Keratinocyte (primary cell): ENCODE results near the gene SLIT3. TPM values are rescaled to one million over a fixed set of nuclear protein-coding genes. Genes with fewer than 3 reads are reported as not detected.
A peak's percentile ranks its signal among the peaks of the same experiment; 100 is the strongest.

Experiments
- DNase-seq: peaks from one replicate; pipeline ENCODE4 v3.0.0-alpha.2; 2011; ENCODE audit warnings: low read depth, missing footprints, low spot score
- FAIRE-seq: peaks from 2 replicates; lab custom pipeline; 2011; peaks lifted over from hg19 to GRCh38; lab: Jason Lieb, UNC
- H2AFZ ChIP-seq: 2 replicates; pipeline ENCODE4 v1.6.0; 2012; ENCODE audit warnings: low read length, control low read depth, inconsistent platforms; ENCODE audit not compliant: control insufficient read depth
- H3K27ac ChIP-seq: 2 replicates; pipeline ENCODE4 v1.5.1; 2011; ENCODE audit warnings: low read length; ENCODE audit not compliant: control insufficient read depth, insufficient read depth
- H3K27me3 ChIP-seq: 3 replicates; pipeline ENCODE4 v1.6.0; 2011; ENCODE audit warnings: low read length; ENCODE audit not compliant: control insufficient read depth, insufficient read depth; ENCODE audit errors: extremely low read depth
- H3K36me3 ChIP-seq, 2 experiments: 2 replicates in 1 of 2; 3 replicates in 1 of 2; pipeline ENCODE4 v1.5.1; 2011; ENCODE audit warnings: low read length in 2 of 2, mild to moderate bottlenecking in 1 of 2; ENCODE audit not compliant: control insufficient read depth in 2 of 2, insufficient read depth in 2 of 2; ENCODE audit errors: extremely low read depth in 1 of 2
- H3K4me1 ChIP-seq: 3 replicates; pipeline ENCODE4 v1.5.1; 2011; ENCODE audit warnings: low read length; ENCODE audit not compliant: control insufficient read depth, insufficient read depth; ENCODE audit errors: extremely low read depth
- H3K4me2 ChIP-seq: 3 replicates; pipeline ENCODE4 v1.6.0; 2011; ENCODE audit warnings: low read depth, low read length; ENCODE audit not compliant: control insufficient read depth, insufficient read depth; ENCODE audit errors: extremely low read depth
- H3K4me3 ChIP-seq, 3 experiments: fragments of 200-600 bp in 1 of 3; sonication (generic) in 1 of 3; 2 replicates in 2 of 3; 3 replicates in 1 of 3; pipeline ENCODE4 v1.5.1; 2011 to 2016; ENCODE audit warnings: low read length in 3 of 3, mild to moderate bottlenecking in 3 of 3, control low read depth in 2 of 3, inconsistent platforms in 1 of 3, low read depth in 1 of 3, mixed read lengths in 1 of 3, mixed run types in 1 of 3, moderate library complexity in 1 of 3; ENCODE audit not compliant: control insufficient read depth in 2 of 3, insufficient read depth in 2 of 3; ENCODE audit errors: extremely low read depth in 1 of 3
- H3K79me2 ChIP-seq: 2 replicates; pipeline ENCODE4 v1.6.0; 2012; ENCODE audit warnings: low read length; ENCODE audit not compliant: control insufficient read depth, insufficient read depth
- H3K9ac ChIP-seq: 3 replicates; pipeline ENCODE4 v1.6.0; 2011; ENCODE audit warnings: low read length; ENCODE audit not compliant: control insufficient read depth, insufficient read depth; ENCODE audit errors: extremely low read depth
- H3K9me1 ChIP-seq: 3 replicates; pipeline ENCODE4 v1.6.0; 2011; ENCODE audit warnings: low read length; ENCODE audit not compliant: control insufficient read depth, insufficient read depth; ENCODE audit errors: extremely low read depth
- H3K9me3 ChIP-seq: 2 replicates; pipeline ENCODE4 v1.5.1; 2012; ENCODE audit warnings: low read depth, low read length; ENCODE audit not compliant: control insufficient read depth
- H4K20me1 ChIP-seq: 3 replicates; pipeline ENCODE4 v1.6.0; 2011; ENCODE audit warnings: low read length; ENCODE audit not compliant: control insufficient read depth, insufficient read depth; ENCODE audit errors: extremely low read depth
- CTCF ChIP-seq, 3 experiments: IDR thresholded peaks in 1 of 3; conservative IDR thresholded peaks in 1 of 3; optimal IDR thresholded peaks in 1 of 3; 2 replicates in 2 of 3; 3 replicates in 1 of 3; pipeline versions ENCODE3 to v1.5.1; 2011; ENCODE audit warnings: low read length in 3 of 3, mild to moderate bottlenecking in 3 of 3, moderate library complexity in 2 of 3, control low read depth in 1 of 3, inconsistent platforms in 1 of 3; ENCODE audit not compliant: insufficient read depth in 2 of 3; ENCODE audit errors: extremely low read depth in 1 of 3
- EZH2 ChIP-seq: IDR thresholded peaks from one replicate; pipeline ENCODE4 v1.6.1; 2012; ENCODE audit warnings: inconsistent platforms, mild to moderate bottlenecking, low read length, moderate library complexity
- dilution Hi-C: fragments of 300-500 bp; cut with MboI; formaldehyde crosslinking; loops from one replicate; pipeline ENCODE4 v1.7.0; 2020; ENCODE audit warnings: low sequenced_read_pairs; ENCODE audit not compliant: extremely low pct_ligation_motif_present
- polyA plus RNA-seq, 5 experiments: library from polyadenylated mRNA; depleted of rRNA in 3 of 5; stranded (reverse) in 3 of 5; stranded (forward) in 1 of 5; unstranded in 1 of 5; fragments of >200 nt; gene quantifications; 1 replicate in 1 of 5; 2 replicates in 3 of 5; 3 replicates in 1 of 5; pipeline versions ENCODE4 v1.2.1 to v1.2.3, GENCODE V29; 2011 to 2012; ENCODE audit warnings: missing spikeins in 2 of 5, low read depth in 1 of 5, low replicate concordance in 1 of 5

SLIT3 gene
- polyA plus RNA-seq, 1 donor (not counting 4 experiments of a cell fraction or from before 2014, with no cell fraction given), result 2.4 TPM

- no peaks in the 10 kb centered on the region for H3K9me1 ChIP-seq
- H3K27me3 ChIP-seq, result no peaks in the 10 kb centered on the region
- H3K9ac ChIP-seq, result no peak overlapping the region
- peaks cover 35% of the 10 kb centered on the region for H3K4me1 ChIP-seq
- no peaks in the 10 kb centered on the region for H4K20me1 ChIP-seq
- no peaks in the 10 kb centered on the region for H3K36me3 ChIP-seq
- no peak overlapping the region for H2AFZ ChIP-seq
- H3K79me2 ChIP-seq, result no peaks in the 10 kb centered on the region
- no peaks in the 10 kb centered on the region for H3K9me3 ChIP-seq
- TF ChIP-seq CTCF (optimal IDR thresholded peaks at IDR 0.05 in 1 of 3, IDR thresholded peaks at IDR 0.05 in 1 of 3, conservative IDR thresholded peaks at IDR 0.05 in 1 of 3; ENCODE audit: extremely low read depth in 1 of 3, insufficient read depth in 2 of 3, low read length in 3 of 3) (no peak), EZH2 (no peak)
- peak; percentile 68 for FAIRE-seq
- no peak overlapping the region for H3K4me2 ChIP-seq
- no peak overlapping the region for H3K27ac ChIP-seq
- no peak overlapping the region for H3K4me3 ChIP-seq
- no peak for DNase-seq
- dilution Hi-C loops, result no loop called here
Measured at GRCh38 chr5:169162407-169162806, 138.5 kb downstream of the SLIT3 start.

GRCh38 chr5:169161022-169161680 is 139.8 kb downstream of the SLIT3 start:
- H3K9ac ChIP-seq, result no peak overlapping the region
- no peaks in the 10 kb centered on the region for H4K20me1 ChIP-seq
- TF ChIP-seq CTCF (optimal IDR thresholded peaks at IDR 0.05 in 1 of 3, IDR thresholded peaks at IDR 0.05 in 1 of 3, conservative IDR thresholded peaks at IDR 0.05 in 1 of 3; ENCODE audit: extremely low read depth in 1 of 3, insufficient read depth in 2 of 3, low read length in 3 of 3), result no peak
- TF ChIP-seq EZH2, result no peak
- H2AFZ ChIP-seq, result no peak overlapping the region
- no peak overlapping the region for H3K4me2 ChIP-seq
- no peaks in the 10 kb centered on the region for H3K9me1 ChIP-seq
- H3K4me1 ChIP-seq, result peaks cover 39% of the 10 kb centered on the region
- DNase-seq, result no peak
- no peaks in the 10 kb centered on the region for H3K27me3 ChIP-seq
- H3K4me3 ChIP-seq, result no peak overlapping the region
- dilution Hi-C loops, result no loop called here
- no peaks in the 10 kb centered on the region for H3K36me3 ChIP-seq
- no peaks in the 10 kb centered on the region for H3K9me3 ChIP-seq
- no peaks in the 10 kb centered on the region for H3K79me2 ChIP-seq
- no peak for FAIRE-seq
- no peak overlapping the region for H3K27ac ChIP-seq
